HUES48 (cell line): ENCODE results near the gene LDLRAP1.

Experiments used
- H3K27ac ChIP-seq: one replicate; pipeline ENCODE4 v1.7.0; 2013; ENCODE audit warnings: low read depth, low read length, inconsistent platforms
- H3K27me3 ChIP-seq: 2 replicates; pipeline ENCODE4 v1.6.1; 2013; ENCODE audit warnings: mild to moderate bottlenecking, low read length; ENCODE audit not compliant: control insufficient read depth, insufficient read depth
- H3K36me3 ChIP-seq: 2 replicates; pipeline ENCODE4 v1.6.1; 2013; ENCODE audit warnings: low read length; ENCODE audit not compliant: control insufficient read depth, insufficient read depth
- H3K4me1 ChIP-seq: 2 replicates; pipeline ENCODE4 v1.6.1; 2013; ENCODE audit warnings: mild to moderate bottlenecking, low read length; ENCODE audit not compliant: control insufficient read depth, insufficient read depth
- H3K4me3 ChIP-seq: 2 replicates; pipeline ENCODE4 v1.5.1; 2013; ENCODE audit warnings: mild to moderate bottlenecking, low read depth, low read length
- H3K9ac ChIP-seq: 2 replicates; pipeline ENCODE4 v1.6.1; 2013; ENCODE audit warnings: mild to moderate bottlenecking, low read depth, low read length, moderate library complexity
- H3K9me3 ChIP-seq: 2 replicates; pipeline ENCODE4 v1.6.1; 2013; ENCODE audit warnings: low read length; ENCODE audit not compliant: control insufficient read depth, insufficient read depth

LDLRAP1 gene

DNA sequence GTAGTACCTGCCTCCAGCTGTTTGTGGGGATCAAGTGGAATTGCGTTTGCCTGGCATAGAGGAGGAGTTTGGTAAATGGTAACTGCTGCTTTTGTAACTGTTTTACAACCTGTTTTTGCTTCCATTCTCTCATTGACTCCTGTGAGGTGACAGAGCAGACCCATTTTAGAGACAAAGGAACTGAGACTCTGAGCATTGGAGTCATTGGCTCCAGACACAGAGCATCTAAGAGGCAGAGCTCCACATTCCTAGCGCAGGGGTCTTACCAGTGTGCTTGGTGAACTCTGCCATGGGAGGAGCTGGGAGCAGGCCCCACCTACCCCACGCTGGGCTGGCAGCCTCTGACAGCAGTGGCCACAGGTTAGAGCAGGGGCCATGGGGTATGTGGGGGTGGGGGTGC is 2.4 kb downstream of the LDLRAP1 start:
- Histone ChIP-seq H3K4me1 (peaks cover 6% of the 10 kb centered on the region; the same call in 1 of the 2 replicates), H3K27ac (no peak overlapping the region), H3K27me3 (peaks cover 3% of the 10 kb centered on the region; the same call in 1 of the 2 replicates), H3K9me3 (no peaks in the 10 kb centered on the region), H3K36me3 (no peaks in the 10 kb centered on the region), H3K9ac (no peak overlapping the region), H3K4me3 (no peak overlapping the region)

DNA sequence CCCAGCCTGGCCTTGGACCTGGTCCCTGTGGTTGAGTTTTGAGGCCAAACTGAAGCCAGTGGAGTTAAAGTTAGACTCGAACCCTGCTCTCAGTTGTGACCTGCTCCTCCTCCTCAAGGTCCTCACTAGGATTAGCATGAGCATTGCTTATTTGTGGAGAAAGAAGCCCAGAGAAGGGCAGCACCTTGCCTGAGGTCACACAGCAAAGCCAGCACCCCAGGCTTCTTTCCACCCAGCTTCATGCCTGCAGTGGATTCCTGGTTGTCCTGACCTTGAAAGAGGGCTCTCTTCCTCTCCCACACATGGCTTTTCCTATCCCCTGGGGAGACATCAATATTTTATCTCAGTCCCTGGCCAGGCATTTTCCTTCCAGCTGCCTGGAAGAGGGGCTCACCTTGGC is 2.8 kb downstream of the LDLRAP1 start:
- Histone ChIP-seq H3K27ac (no peak overlapping the region), H3K9ac (no peak overlapping the region), H3K4me3 (no peak overlapping the region), H3K27me3 (peaks cover 3% of the 10 kb centered on the region; the same call in 1 of the 2 replicates), H3K9me3 (no peaks in the 10 kb centered on the region), H3K36me3 (no peaks in the 10 kb centered on the region), H3K4me1 (peaks cover 6% of the 10 kb centered on the region; the same call in 1 of the 2 replicates)

- Histone ChIP-seq H3K9me3 (no peaks in the 10 kb centered on the region), H3K36me3 (no peaks in the 10 kb centered on the region), H3K9ac (no peak overlapping the region), H3K27me3 (peaks cover 3% of the 10 kb centered on the region; the same call in 1 of the 2 replicates), H3K27ac (no peak overlapping the region), H3K4me3 (no peak overlapping the region), H3K4me1 (peaks cover 6% of the 10 kb centered on the region; the same call in 1 of the 2 replicates)
Measured at GRCh38 chr1:25548601-25549000, 5.2 kb downstream of the LDLRAP1 start.

DNA sequence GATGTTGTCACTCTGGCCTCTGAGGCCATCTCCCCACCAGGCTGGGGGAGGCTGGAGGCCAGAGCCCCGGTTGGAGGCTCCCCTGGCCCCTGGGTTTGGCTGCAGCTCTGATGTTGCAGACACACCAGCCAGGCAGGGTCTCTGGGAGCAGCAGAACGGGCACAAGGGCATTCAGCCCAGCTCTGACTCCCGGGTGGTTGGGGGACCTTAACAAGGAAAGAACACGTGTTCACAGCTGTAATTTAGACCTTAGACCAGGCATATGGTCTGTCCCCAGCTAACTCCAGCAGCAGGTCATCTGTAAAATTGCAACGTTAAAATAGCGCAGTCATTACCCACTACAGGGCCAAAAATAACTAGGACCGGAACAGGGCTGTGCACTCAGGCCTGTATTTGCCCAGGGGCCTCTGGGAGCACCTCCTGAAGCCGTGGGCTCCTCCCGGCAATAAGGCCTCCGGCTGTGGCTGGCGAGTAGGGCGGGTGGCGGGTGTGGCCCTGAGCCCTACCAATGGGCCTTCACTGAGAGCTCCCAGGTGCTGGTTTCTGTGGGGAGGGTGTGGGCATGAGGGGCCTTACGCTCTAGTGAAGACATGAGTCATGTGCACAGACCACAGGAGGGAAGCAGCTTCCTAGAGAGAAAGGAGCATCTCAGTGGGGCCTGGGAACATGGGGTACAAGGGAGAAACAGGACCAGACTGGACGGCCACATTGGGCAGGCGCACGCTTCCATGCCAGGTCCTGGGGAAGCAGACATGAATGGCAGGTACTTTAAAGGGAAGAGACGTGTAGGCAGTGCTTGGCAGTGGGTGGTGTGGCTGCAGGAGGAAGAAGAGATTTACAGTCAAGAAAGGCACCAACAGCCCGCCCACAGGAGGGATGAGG is 6.1 kb downstream of the LDLRAP1 start:
- no peaks in the 10 kb centered on the region for H3K36me3 ChIP-seq
- H3K9me3 ChIP-seq: no peaks in the 10 kb centered on the region
- H3K4me3 ChIP-seq: no peak overlapping the region
- H3K27me3 ChIP-seq: peaks cover 1% of the 10 kb centered on the region; the same call in 1 of the 2 replicates
- H3K27ac ChIP-seq: no peak overlapping the region
- H3K4me1 ChIP-seq: peaks cover 4% of the 10 kb centered on the region; the same call in 1 of the 2 replicates
- H3K9ac ChIP-seq: no peak overlapping the region

DNA sequence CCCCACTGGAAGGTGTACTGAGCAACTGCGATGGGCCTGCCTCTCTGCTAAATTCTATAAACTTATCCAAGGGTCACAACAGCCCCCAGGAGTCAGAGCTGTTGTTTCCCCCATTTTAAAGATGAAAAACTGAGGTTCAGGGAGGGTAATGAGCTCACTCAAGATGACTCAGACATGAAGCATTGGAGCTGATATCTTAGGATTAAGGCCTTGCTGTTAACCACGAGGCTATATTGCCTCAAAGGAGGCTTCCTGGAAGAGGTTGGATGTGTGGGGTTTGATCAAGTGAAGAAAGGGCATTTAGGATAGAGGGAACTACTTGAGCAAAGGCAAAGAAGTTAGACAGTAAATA is 6.7 kb downstream of the LDLRAP1 start:
- Histone ChIP-seq H3K4me3 (no peak overlapping the region), H3K9me3 (no peaks in the 10 kb centered on the region), H3K36me3 (0 out of 2 replicates have a peak, but pooled peaks cover 3% of the 10 kb centered on the region), H3K27ac (no peak overlapping the region), H3K27me3 (no peaks in the 10 kb centered on the region), H3K9ac (no peak overlapping the region), H3K4me1 (no peaks in the 10 kb centered on the region)

DNA sequence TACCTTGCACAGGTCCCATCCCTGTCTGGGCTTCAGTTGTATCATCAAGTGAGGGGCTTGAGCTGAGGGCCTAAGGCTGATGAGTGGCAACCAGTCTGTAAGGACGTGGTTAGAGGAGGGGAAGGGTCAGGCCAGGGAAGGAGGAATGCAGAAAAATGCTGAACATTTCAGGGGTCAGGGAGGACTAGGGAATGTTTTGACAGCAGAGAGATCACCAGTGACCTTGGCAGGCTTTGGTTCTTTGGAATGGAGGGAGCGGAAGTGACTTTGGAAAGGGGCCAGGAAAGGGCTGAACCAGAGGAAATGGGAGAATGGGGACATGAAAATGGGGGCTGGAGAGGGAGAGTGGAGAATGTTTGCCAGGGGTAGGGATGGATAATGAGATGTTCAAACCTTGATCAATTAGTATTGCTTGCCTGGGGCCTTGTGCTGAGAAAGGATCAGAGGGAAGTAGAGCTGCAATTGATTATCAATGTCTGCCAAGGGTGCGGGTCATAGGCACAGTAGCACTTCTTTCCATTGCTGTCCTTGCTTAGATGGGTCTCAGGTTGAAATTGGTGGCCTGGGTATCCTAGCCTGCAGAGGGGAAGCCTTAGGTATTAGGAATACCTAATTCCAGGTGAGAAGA is 7.4 kb downstream of the LDLRAP1 start:
- Histone ChIP-seq H3K4me3 (no peak overlapping the region), H3K9me3 (no peaks in the 10 kb centered on the region), H3K36me3 (0 out of 2 replicates have a peak, but pooled peaks cover 3% of the 10 kb centered on the region), H3K4me1 (no peaks in the 10 kb centered on the region), H3K9ac (no peak overlapping the region), H3K27me3 (no peaks in the 10 kb centered on the region), H3K27ac (no peak overlapping the region)

GRCh38 chr1:25553749-25554429 is 10.5 kb downstream of the LDLRAP1 start:
- no peak overlapping the region for H3K27ac ChIP-seq
- no peaks in the 10 kb centered on the region for H3K27me3 ChIP-seq
- H3K36me3 ChIP-seq: peaks cover 3% of the 10 kb centered on the region; the same call in 1 of the 2 replicates
- no peak overlapping the region for H3K4me3 ChIP-seq
- no peaks in the 10 kb centered on the region for H3K9me3 ChIP-seq
- no peaks in the 10 kb centered on the region for H3K4me1 ChIP-seq
- H3K9ac ChIP-seq: no peak overlapping the region

DNA sequence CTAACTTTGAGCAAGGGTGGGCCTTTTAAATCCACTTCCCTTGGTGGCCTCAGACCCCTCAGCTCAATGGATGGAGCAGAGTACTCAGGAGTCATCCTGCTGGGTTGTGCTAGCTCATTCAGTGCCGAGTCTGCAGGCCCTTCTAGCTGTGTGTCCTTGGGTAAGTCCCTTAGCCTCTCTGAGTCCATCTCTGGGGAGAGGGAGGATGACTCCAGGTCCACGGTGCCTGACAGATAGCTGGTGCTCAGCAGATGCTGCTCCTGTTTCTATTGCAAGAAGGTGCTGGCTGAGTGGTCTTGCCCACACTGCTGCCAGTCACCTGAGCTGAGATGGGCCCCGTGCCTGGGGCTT is 11.0 kb downstream of the LDLRAP1 start:
- Histone ChIP-seq H3K4me3 (no peak overlapping the region), H3K36me3 (peaks cover 3% of the 10 kb centered on the region; the same call in 1 of the 2 replicates), H3K4me1 (no peaks in the 10 kb centered on the region), H3K27me3 (no peaks in the 10 kb centered on the region), H3K9ac (no peak overlapping the region), H3K27ac (no peak overlapping the region), H3K9me3 (no peaks in the 10 kb centered on the region)

DNA sequence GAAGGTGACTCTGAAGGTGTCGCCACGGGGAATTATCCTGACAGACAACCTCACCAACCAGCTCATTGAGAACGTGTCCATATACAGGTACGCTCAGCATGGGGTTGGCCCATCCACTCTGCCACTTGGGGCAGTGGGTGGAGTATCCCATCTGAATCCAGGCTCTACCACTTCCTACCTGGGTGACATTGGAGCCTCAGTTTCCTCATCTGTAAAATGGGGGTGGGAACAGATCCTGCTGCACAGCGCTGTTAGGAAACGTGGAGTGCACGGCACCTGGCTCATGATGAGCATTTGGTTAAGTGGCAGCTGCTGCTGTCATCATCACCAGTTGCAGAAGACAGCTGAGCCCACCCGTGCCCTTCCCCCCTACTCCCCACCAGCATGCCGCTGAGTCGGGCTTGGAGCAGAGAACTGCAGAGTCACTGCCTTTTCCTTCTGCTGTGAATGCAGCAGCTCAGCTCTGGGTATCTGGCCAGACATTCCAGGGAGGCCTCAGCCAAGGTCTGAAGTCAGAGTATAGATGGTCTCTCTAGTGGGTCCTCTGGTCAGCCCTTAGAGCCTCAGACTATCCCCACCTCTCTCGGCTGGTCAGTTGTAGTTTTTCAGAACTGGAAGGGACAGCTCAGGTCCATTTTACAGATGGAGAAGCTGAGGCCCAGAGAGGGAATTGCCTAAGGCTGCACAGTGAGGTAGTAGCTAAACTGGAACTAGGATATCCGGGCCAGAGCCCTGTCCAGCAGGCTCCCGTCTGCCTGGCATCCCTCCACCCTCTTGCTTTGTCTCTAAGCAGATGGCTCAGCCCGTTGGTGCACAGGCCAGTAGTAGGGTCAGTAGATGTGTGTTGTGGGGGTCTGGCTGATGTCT is 11.7 kb downstream of the LDLRAP1 start:
- H3K9ac ChIP-seq: no peak overlapping the region
- no peaks in the 10 kb centered on the region for H3K4me1 ChIP-seq
- H3K27ac ChIP-seq: no peak overlapping the region

DNA sequence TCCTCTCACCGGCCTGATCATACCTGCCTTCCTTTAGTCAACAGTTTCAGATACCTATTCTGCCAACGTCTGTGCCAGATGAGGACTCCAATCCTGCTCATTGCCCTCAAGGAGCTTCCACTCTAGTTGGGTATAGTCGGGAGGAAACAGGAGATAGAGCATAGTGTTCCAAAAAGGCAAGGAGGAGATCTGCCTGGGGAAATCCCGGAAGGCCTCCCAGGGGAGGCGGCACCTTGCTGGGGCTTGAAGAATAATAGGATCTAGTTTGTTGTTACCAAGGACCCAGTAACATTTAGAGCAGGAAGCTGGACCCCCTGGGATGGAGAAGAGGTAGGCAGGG is 12.3 kb downstream of the LDLRAP1 start:
- no peak overlapping the region for H3K27ac ChIP-seq
- no peaks in the 10 kb centered on the region for H3K9me3 ChIP-seq
- no peak overlapping the region for H3K9ac ChIP-seq

More for the DNA sequence above, 11.7 kb downstream of the LDLRAP1 start:
- Histone ChIP-seq H3K27me3 (no peaks in the 10 kb centered on the region), H3K36me3 (peaks cover 8% of the 10 kb centered on the region; the same call in 1 of the 2 replicates), H3K4me3 (no peak overlapping the region), H3K9me3 (no peaks in the 10 kb centered on the region)

More for the DNA sequence above, 12.3 kb downstream of the LDLRAP1 start:
- Histone ChIP-seq H3K36me3 (peaks cover 11% of the 10 kb centered on the region; the same call in 1 of the 2 replicates), H3K4me1 (no peaks in the 10 kb centered on the region), H3K4me3 (no peak overlapping the region), H3K27me3 (no peaks in the 10 kb centered on the region)
